Measurements from ENCODE around the gene PRKRA.

The PRKRA gene

GRCh38 chr2:178397002-178397605 lies 53.9 kb downstream of the PRKRA start:
- no peak overlapping the region for H3K27ac ChIP-seq (ENCODE audit: low read depth, low read length)

DNA sequence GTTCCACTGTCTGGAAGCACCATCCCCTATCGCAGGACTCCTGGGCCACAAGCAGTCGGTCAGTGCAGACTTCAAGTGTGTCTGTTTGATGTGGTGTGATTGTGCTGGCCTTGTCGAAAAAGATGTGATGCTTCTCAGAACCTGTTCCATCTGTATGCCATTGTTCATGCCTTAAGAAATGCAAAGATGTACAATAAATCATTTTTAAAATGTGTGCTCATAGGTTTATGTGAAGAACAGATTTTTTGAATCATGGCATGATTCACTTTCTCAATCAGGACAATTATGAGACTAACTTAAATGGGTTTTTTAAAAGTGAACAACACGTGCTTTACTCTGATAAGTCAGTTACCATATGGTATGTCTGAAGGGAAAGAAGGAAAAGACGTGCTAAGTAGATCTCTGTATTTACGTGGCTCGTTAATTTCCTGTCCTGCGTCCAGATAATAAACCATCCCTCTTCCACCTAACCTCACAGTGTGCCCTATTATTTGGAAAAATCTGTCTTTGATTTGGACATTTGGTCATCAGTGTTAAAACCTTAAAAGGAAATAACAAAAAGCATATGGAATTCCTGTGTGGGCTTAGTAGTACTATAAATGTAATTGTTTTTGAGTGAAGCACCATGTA lies 54.9 kb downstream of the PRKRA start:
- Histone ChIP-seq H3K4me3 (ENCODE audit: low read length) (no peak overlapping the region), H4K20me1 (ENCODE audit: control insufficient read depth, insufficient read depth, low read depth, low read length) (no peaks in the 10 kb centered on the region), H3K4me1 (ENCODE audit: control insufficient read depth, low read length) (no peaks in the 10 kb centered on the region), H3K9me3 (ENCODE audit: control insufficient read depth, insufficient read depth, low read length) (no peaks in the 10 kb centered on the region), H3K27me3 (ENCODE audit: control insufficient read depth, low read length) (peaks cover 11% of the 10 kb centered on the region; the same call in 1 of the 2 replicates), H3K79me2 (ENCODE audit: control insufficient read depth, low read length) (no peaks in the 10 kb centered on the region), H3F3A (ENCODE audit: control insufficient read depth, insufficient read depth) (no peaks in the 10 kb centered on the region), H3K9me2 (replicated peaks; ENCODE audit: control insufficient read depth, low read length) (no peaks in the 10 kb centered on the region), H3K4me2 (ENCODE audit: low read length) (no peak overlapping the region), H3K27ac (ENCODE audit: low read depth, low read length) (no peak overlapping the region), H3K36me3 (ENCODE audit: control insufficient read depth, low read length) (no peaks in the 10 kb centered on the region)
- TF ChIP-seq EZH2phosphoT487 (IDR thresholded peaks at IDR 0.05; ENCODE audit: borderline replicate concordance, low read length) (no peak), CTCF (IDR thresholded peaks at IDR 0.05; ENCODE audit: low read depth, low read length, poor library complexity, severe bottlenecking) (no peak)

More at GRCh38 chr2:178397002-178397605, 53.9 kb downstream of the PRKRA start:
- peaks cover 11% of the 10 kb centered on the region; the same call in 1 of the 2 replicates for H3K27me3 ChIP-seq (ENCODE audit: control insufficient read depth, low read length)
- no peaks in the 10 kb centered on the region for H3K79me2 ChIP-seq (ENCODE audit: control insufficient read depth, low read length)
- H3K36me3 ChIP-seq (ENCODE audit: control insufficient read depth, low read length): no peaks in the 10 kb centered on the region
- H3K4me3 ChIP-seq (ENCODE audit: low read length): no peak overlapping the region
- H3K9me2 ChIP-seq (replicated peaks; ENCODE audit: control insufficient read depth, low read length): no peaks in the 10 kb centered on the region
- no peaks in the 10 kb centered on the region for H3F3A ChIP-seq (ENCODE audit: control insufficient read depth, insufficient read depth)
- TF ChIP-seq EZH2phosphoT487 (IDR thresholded peaks at IDR 0.05; ENCODE audit: borderline replicate concordance, low read length) (no peak), CTCF (IDR thresholded peaks at IDR 0.05; ENCODE audit: low read depth, low read length, poor library complexity, severe bottlenecking) (peak; percentile 70)
- H3K4me2 ChIP-seq (ENCODE audit: low read length): no peak overlapping the region
- H3K4me1 ChIP-seq (ENCODE audit: control insufficient read depth, low read length): no peaks in the 10 kb centered on the region
- no peaks in the 10 kb centered on the region for H4K20me1 ChIP-seq (ENCODE audit: control insufficient read depth, insufficient read depth, low read depth, low read length)
- H3K9me3 ChIP-seq (ENCODE audit: control insufficient read depth, insufficient read depth, low read length): no peaks in the 10 kb centered on the region

DNA sequence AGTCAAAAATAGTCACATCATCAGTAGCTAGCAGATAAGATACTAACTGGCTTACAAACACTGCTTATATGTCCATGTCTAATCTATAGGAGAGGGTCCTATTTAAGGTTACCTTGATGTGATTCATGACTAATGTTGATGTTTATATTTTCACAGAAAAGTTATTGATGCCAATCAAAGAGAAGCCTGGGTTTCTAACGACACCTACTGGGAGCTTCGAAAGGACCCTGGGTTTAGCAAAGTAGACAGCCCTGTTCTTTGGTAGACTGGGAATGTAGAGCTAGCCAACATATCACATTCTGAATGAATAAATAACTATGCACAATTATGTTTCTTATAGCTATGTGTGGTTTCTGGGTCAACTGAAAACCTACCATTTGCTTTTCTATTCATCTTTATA lies 55.7 kb downstream of the PRKRA start:
- no peak overlapping the region for H3K27ac ChIP-seq (ENCODE audit: low read depth, low read length)
- H3F3A ChIP-seq (ENCODE audit: control insufficient read depth, insufficient read depth): no peaks in the 10 kb centered on the region
- no peaks in the 10 kb centered on the region for H3K4me1 ChIP-seq (ENCODE audit: control insufficient read depth, low read length)
- no peak for TF ChIP-seq CTCF (IDR thresholded peaks at IDR 0.05; ENCODE audit: low read depth, low read length, poor library complexity, severe bottlenecking)
- TF ChIP-seq EZH2phosphoT487 (IDR thresholded peaks at IDR 0.05; ENCODE audit: borderline replicate concordance, low read length): no peak
- peaks cover 11% of the 10 kb centered on the region; the same call in 1 of the 2 replicates for H3K27me3 ChIP-seq (ENCODE audit: control insufficient read depth, low read length)
- no peak overlapping the region for H3K4me2 ChIP-seq (ENCODE audit: low read length)
- H3K79me2 ChIP-seq (ENCODE audit: control insufficient read depth, low read length): no peaks in the 10 kb centered on the region
- no peaks in the 10 kb centered on the region for H3K36me3 ChIP-seq (ENCODE audit: control insufficient read depth, low read length)
- no peaks in the 10 kb centered on the region for H3K9me2 ChIP-seq (replicated peaks; ENCODE audit: control insufficient read depth, low read length)
- no peak overlapping the region for H3K4me3 ChIP-seq (ENCODE audit: low read length)
- H4K20me1 ChIP-seq (ENCODE audit: control insufficient read depth, insufficient read depth, low read depth, low read length): no peaks in the 10 kb centered on the region
- no peaks in the 10 kb centered on the region for H3K9me3 ChIP-seq (ENCODE audit: control insufficient read depth, insufficient read depth, low read length)
